K562 (cell line): ENCODE measurements around the gene XPNPEP1. TPM values are rescaled to one million over a fixed set of nuclear protein-coding genes. Genes with fewer than 3 reads are reported as not detected.

Source experiments
- ATAC-seq: fragments of 200-7000 bp; cut with Tn5 transposase; 3 replicates; pipeline ENCODE4 v1.9.1; 2020; ENCODE audit warnings: moderate library complexity
- BruUV-seq: library from RNA; stranded (reverse); fragments of 400-500 nt; replicated peaks from 2 replicates; lab custom pipeline; 2021; lab: Mats Ljungman, UMichigan
- CTCF ChIA-PET: fragments of 300-600 bp; formaldehyde crosslinking; extraction: SDS; loops from one replicate; lab custom pipeline; 2021; ENCODE audit warnings: low intra/inter-chr PET ratio; lab: Yijun Ruan, JAX
- POLR2A ChIA-PET: fragments of 300-600, 350-650 bp; sonication (Branson Sonifier 250); formaldehyde crosslinking; extraction: SDS; loops from one replicate; lab custom pipeline; 2021; ENCODE audit warnings: antibody characterized with exemption, inconsistent platforms; lab: Yijun Ruan, JAX
- DNase-seq, 4 experiments: peaks; one replicate each; pipeline versions ENCODE4 v3.0.0 to v3.0.0-alpha.2; 2011 to 2018; ENCODE audit warnings: low spot score in 3 of 4, mixed read lengths in 3 of 4; ENCODE audit errors: extremely low read depth in 1 of 4
- FAIRE-seq: peaks from 2 replicates; lab custom pipeline; 2011; peaks lifted over from hg19 to GRCh38; lab: Jason Lieb, UNC
- H2AFZ ChIP-seq: 2 replicates; pipeline ENCODE4 v1.6.0; 2011; ENCODE audit warnings: low read depth, low read length, control low read depth, inconsistent platforms
- H3K27ac ChIP-seq: fragments of 200-600 bp; 3 replicates; pipeline ENCODE4 v1.8.0; 2011; ENCODE audit warnings: low read depth, mild to moderate bottlenecking, control low read depth, inconsistent platforms, low read length, moderate library complexity, mixed read lengths; ENCODE audit errors: extremely low read depth
- H3K27me3 ChIP-seq, 2 experiments: fragments of 300-600 bp in 1 of 2; 2 replicates in 1 of 2; 3 replicates in 1 of 2; pipeline versions ENCODE4 v1.6.0 to v1.8.0; 2011; ENCODE audit warnings: inconsistent platforms in 2 of 2, low read length in 2 of 2, mild to moderate bottlenecking in 1 of 2, mixed read lengths in 1 of 2, moderate library complexity in 1 of 2; ENCODE audit not compliant: control insufficient read depth in 2 of 2, insufficient read depth in 2 of 2
- H3K36me3 ChIP-seq: fragments of 300-600 bp; 3 replicates; pipeline ENCODE4 v1.8.0; 2011; ENCODE audit warnings: mild to moderate bottlenecking, low read length, inconsistent platforms; ENCODE audit not compliant: control insufficient read depth, insufficient read depth
- H3K4me1 ChIP-seq, 2 experiments: fragments of 200-600 bp in 1 of 2; replicated peaks in 1 of 2; 2 replicates in 1 of 2; 3 replicates in 1 of 2; pipeline versions ENCODE4 v1.5.1 to v1.8.0; 2011; ENCODE audit warnings: inconsistent platforms in 2 of 2, low read length in 2 of 2, mild to moderate bottlenecking in 1 of 2, mixed read lengths in 1 of 2, moderate library complexity in 1 of 2; ENCODE audit not compliant: control insufficient read depth in 2 of 2, insufficient read depth in 2 of 2
- H3K4me2 ChIP-seq: 2 replicates; pipeline ENCODE4 v1.6.1; 2011; ENCODE audit warnings: low read length, control low read depth, inconsistent platforms, mixed read lengths; ENCODE audit not compliant: insufficient read depth
- H3K4me3 ChIP-seq: fragments of 200-600 bp; sonication (generic), shearing (Covaris generic); 2 replicates; pipeline ENCODE4 v1.5.1; 2016; ENCODE audit warnings: control low read depth, inconsistent platforms
- H3K79me2 ChIP-seq: fragments of 200-600 bp; 3 replicates; pipeline ENCODE4 v1.8.0; 2011; ENCODE audit warnings: low read length, inconsistent platforms; ENCODE audit not compliant: control insufficient read depth, insufficient read depth
- H3K9ac ChIP-seq, 2 experiments: 2 replicates each; pipeline versions ENCODE4 v1.6.0 to v1.6.1; 2011; ENCODE audit warnings: low read depth in 2 of 2, low read length in 2 of 2, control low read depth in 1 of 2, inconsistent platforms in 1 of 2, mild to moderate bottlenecking in 1 of 2, mixed read lengths in 1 of 2; ENCODE audit not compliant: insufficient read depth in 1 of 2
- H3K9me1 ChIP-seq: one replicate; pipeline ENCODE4 v1.6.0; 2011; ENCODE audit warnings: inconsistent platforms, mild to moderate bottlenecking, low read length, moderate library complexity; ENCODE audit not compliant: control insufficient read depth, insufficient read depth
- H3K9me3 ChIP-seq: replicated peaks from 2 replicates; pipeline ENCODE4 v1.5.1; 2011; ENCODE audit warnings: low read depth, low read length, inconsistent platforms; ENCODE audit not compliant: control insufficient read depth, insufficient read depth
- H4K20me1 ChIP-seq: replicated peaks from 2 replicates; pipeline ENCODE4 v1.6.1; 2011; ENCODE audit warnings: low read length, inconsistent platforms, mixed read lengths; ENCODE audit not compliant: control insufficient read depth, insufficient read depth
- CTCF ChIP-seq, 3 experiments: IDR thresholded peaks in 2 of 3; conservative IDR thresholded peaks in 1 of 3; 2 replicates each; pipeline ENCODE4 v1.5.1; 2011 to 2012; ENCODE audit warnings: low read length in 3 of 3, mild to moderate bottlenecking in 3 of 3, control low read depth in 2 of 3, improper control_type of control experiment in 1 of 3, inconsistent platforms in 1 of 3, low read depth in 1 of 3, mixed read lengths in 1 of 3, moderate library complexity in 1 of 3; ENCODE audit not compliant: insufficient read depth in 2 of 3
- ILF3 ChIP-seq: fragments of 450-650 bp; IDR thresholded peaks from 2 replicates; pipeline ENCODE4 v1.6.1; 2018; ENCODE audit warnings: antibody characterized with exemption, mild to moderate bottlenecking, moderate library complexity, borderline replicate concordance
- NFIC ChIP-seq: fragments of 450-650 bp; IDR thresholded peaks from 2 replicates; pipeline ENCODE4 v1.6.1; 2017; ENCODE audit warnings: mild to moderate bottlenecking, inconsistent platforms
- RAD21 ChIP-seq, 2 experiments: fragments of 250-450 bp in 1 of 2; fragments of 450-650 bp in 1 of 2; sonication (Bioruptor Pico) in 1 of 2; formaldehyde crosslinking in 1 of 2; IDR thresholded peaks in 1 of 2; conservative IDR thresholded peaks in 1 of 2; 2 replicates each; pipeline versions ENCODE4 v1.4.0 to v1.8.0; 2020 to 2022; ENCODE audit warnings: mild to moderate bottlenecking in 2 of 2, moderate library complexity in 1 of 2
- SMC3 ChIP-seq: conservative IDR thresholded peaks from 2 replicates; pipeline ENCODE4 v1.6.1; 2011; ENCODE audit warnings: low read depth, low read length, improper control_type of control experiment; ENCODE audit not compliant: insufficient read depth
- STAG1 ChIP-seq: sonication (generic); formaldehyde crosslinking; IDR thresholded peaks from 2 replicates; pipeline ENCODE4 v1.5.0; 2020; ENCODE audit warnings: missing genetic modification reagents, borderline replicate concordance
- WGBS: fragments of 100-300 bp; shearing (Covaris generic); methylation state at CpG from one replicate; pipeline ENCODE4 v1.1.6; 2016; ENCODE audit warnings: low coverage, mixed read lengths; ENCODE audit not compliant: insufficient coverage; ENCODE audit errors: missing lambda C conversion rate; 5-methylcytosine and 5-hydroxymethylcytosine counted together
- in situ Hi-C: fragments of 300-500 bp; cut with MboI; formaldehyde crosslinking; loops from 4 replicates; pipeline ENCODE4 v1.15.0; 2018; ENCODE audit warnings: inconsistent platforms, mixed read lengths
- intact Hi-C: fragments of 100-400 bp; cut with micrococcal nuclease; formaldehyde crosslinking; loops from 2 replicates; pipeline ENCODE4 v1.14.2; 2022
- polyA plus RNA-seq, 8 experiments: library from polyadenylated mRNA; depleted of rRNA in 4 of 8; stranded (reverse) in 5 of 8; unstranded in 3 of 8; fragments of >200 nt; fragmentation: Nextera tagmentation in 2 of 8; fragmentation: Illumina TruSeq in 1 of 8; extraction: Ambion mirVana in 2 of 8; extraction: Trizol in 1 of 8; gene quantifications; 2 replicates each; pipeline versions ENCODE4 v1.2.1 to v1.2.3, GENCODE V29; 2011 to 2014; ENCODE audit warnings: inconsistent platforms in 1 of 8, missing spikeins in 1 of 8
- total RNA-seq, 7 experiments: library from RNA; depleted of rRNA in 6 of 7; stranded (reverse); fragments of >200 nt in 6 of 7; fragmentation: Illumina TruSeq in 2 of 7; extraction: Trizol in 2 of 7; gene quantifications; 2 replicates each; pipeline versions ENCODE4 v1.2.1 to v1.2.3, GENCODE V29; 2011 to 2021; ENCODE audit warnings: low replicate concordance in 1 of 7
- TF ChIP-seq, protein P1 (sequence below): fragments of 450-650 bp; formaldehyde crosslinking; IDR thresholded peaks from 2 replicates; pipeline ENCODE4 v1.4.0; 2020; ENCODE audit warnings: mild to moderate bottlenecking, moderate library complexity
- TF ChIP-seq, protein P2 (sequence below), 2 experiments: fragments of 450-650 bp; formaldehyde crosslinking in 1 of 2; IDR thresholded peaks; 2 replicates each; pipeline versions ENCODE4 v1.4.0 to v1.6.1; 2014 to 2020; ENCODE audit warnings: mild to moderate bottlenecking in 2 of 2, borderline replicate concordance in 1 of 2, low read depth in 1 of 2

The XPNPEP1 gene
- total and polyA plus RNA-seq, 9 of the 15 experiments (the other 6 are each of a cell fraction or from before 2014, with no cell fraction given) = 24.2 to 93.5 (median 40.1) TPM

GRCh38 chr10:109852475-109853037 is 70.8 kb downstream of the XPNPEP1 start:
- CTCF ChIA-PET = no interaction called here
- Histone ChIP-seq H3K9me3 (no peaks in the 10 kb centered on the region), H3K79me2 (no peaks in the 10 kb centered on the region), H3K9ac (no peak overlapping the region), H3K4me3 (no peak overlapping the region), H3K36me3 (no peaks in the 10 kb centered on the region), H3K4me2 (no peak overlapping the region), H3K9me1 (no peaks in the 10 kb centered on the region), H3K27me3 (peaks cover 0 to 11% of the 10 kb centered on the region in 2 experiments; a peak in 3 of 5 replicates), H3K27ac (no peak overlapping the region), H4K20me1 (no peaks in the 10 kb centered on the region), H2AFZ (no peak overlapping the region), H3K4me1 (no peaks in the 10 kb centered on the region)
- ATAC-seq (peak; percentile 96), DNase-seq (peak; percentile 47 to 71 (median 53)), FAIRE-seq (no peak)
- intact Hi-C loops (no loop called here), in situ Hi-C loops (loop anchor here (25.0 kb wide), 1 partner anchor 1460 kb away; no protein-coding TSS in a partner anchor)
- WGBS = 0% methylated on average over 13 of the region's 13 CpGs
- POLR2A ChIA-PET = interaction anchor here (0.7 kb wide), 1 partner anchor 950 kb away, joined by 4 read pairs; no protein-coding TSS in a partner anchor
- no TSS peak for BruUV-seq
- peak; percentile 64 to 77 (median 65) for TF ChIP-seq CTCF (IDR thresholded peaks at IDR 0.05 in 2 of 3, conservative IDR thresholded peaks at IDR 0.05 in 1 of 3; ENCODE audit: insufficient read depth in 2 of 3, low read depth in 1 of 3, low read length in 3 of 3)
- TF ChIP-seq STAG1 (CRISPR knock-in tag) = peak; percentile 74; the same call in 1 of the 2 replicates
- TF ChIP-seq, protein P1, sequence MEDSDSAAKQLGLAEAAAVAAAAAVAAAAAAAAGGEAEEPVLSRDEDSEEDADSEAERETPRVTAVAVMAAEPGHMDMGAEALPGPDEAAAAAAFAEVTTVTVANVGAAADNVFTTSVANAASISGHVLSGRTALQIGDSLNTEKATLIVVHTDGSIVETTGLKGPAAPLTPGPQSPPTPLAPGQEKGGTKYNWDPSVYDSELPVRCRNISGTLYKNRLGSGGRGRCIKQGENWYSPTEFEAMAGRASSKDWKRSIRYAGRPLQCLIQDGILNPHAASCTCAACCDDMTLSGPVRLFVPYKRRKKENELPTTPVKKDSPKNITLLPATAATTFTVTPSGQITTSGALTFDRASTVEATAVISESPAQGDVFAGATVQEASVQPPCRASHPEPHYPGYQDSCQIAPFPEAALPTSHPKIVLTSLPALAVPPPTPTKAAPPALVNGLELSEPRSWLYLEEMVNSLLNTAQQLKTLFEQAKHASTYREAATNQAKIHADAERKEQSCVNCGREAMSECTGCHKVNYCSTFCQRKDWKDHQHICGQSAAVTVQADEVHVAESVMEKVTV (CRISPR knock-in tag) = peak; percentile 32; the same call in 1 of the 2 replicates
- TF ChIP-seq SMC3 = peak; percentile 67
- peak; percentile 51 to 76 for TF ChIP-seq RAD21 (CRISPR knock-in tag; conservative IDR thresholded peaks at IDR 0.05 in 1 of 2, IDR thresholded peaks at IDR 0.05 in 1 of 2)
- TF ChIP-seq, protein P2, sequence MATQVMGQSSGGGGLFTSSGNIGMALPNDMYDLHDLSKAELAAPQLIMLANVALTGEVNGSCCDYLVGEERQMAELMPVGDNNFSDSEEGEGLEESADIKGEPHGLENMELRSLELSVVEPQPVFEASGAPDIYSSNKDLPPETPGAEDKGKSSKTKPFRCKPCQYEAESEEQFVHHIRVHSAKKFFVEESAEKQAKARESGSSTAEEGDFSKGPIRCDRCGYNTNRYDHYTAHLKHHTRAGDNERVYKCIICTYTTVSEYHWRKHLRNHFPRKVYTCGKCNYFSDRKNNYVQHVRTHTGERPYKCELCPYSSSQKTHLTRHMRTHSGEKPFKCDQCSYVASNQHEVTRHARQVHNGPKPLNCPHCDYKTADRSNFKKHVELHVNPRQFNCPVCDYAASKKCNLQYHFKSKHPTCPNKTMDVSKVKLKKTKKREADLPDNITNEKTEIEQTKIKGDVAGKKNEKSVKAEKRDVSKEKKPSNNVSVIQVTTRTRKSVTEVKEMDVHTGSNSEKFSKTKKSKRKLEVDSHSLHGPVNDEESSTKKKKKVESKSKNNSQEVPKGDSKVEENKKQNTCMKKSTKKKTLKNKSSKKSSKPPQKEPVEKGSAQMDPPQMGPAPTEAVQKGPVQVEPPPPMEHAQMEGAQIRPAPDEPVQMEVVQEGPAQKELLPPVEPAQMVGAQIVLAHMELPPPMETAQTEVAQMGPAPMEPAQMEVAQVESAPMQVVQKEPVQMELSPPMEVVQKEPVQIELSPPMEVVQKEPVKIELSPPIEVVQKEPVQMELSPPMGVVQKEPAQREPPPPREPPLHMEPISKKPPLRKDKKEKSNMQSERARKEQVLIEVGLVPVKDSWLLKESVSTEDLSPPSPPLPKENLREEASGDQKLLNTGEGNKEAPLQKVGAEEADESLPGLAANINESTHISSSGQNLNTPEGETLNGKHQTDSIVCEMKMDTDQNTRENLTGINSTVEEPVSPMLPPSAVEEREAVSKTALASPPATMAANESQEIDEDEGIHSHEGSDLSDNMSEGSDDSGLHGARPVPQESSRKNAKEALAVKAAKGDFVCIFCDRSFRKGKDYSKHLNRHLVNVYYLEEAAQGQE (IDR thresholded peaks at IDR 0.05; ENCODE audit: borderline replicate concordance) = peak; percentile 28; the same call in 1 of the 2 replicates
- TF ChIP-seq, protein P2 (CRISPR knock-in tag; IDR thresholded peaks at IDR 0.05; ENCODE audit: low read depth) = no peak
- TF ChIP-seq ILF3 = no peak
- TF ChIP-seq NFIC = peak; percentile 81
